Skeletal muscle cell (primary cell): ENCODE results near the gene HLA-DPA1.
"Not testable (repeated sequence)": the region's sequence is repeated elsewhere in the genome, so short reads cannot be mapped to it uniquely, and the experiment has no call there.

Experiments used
- DNase-seq: peaks from one replicate; pipeline ENCODE4 v3.0.0-alpha.2; 2010; ENCODE audit warnings: low read depth
- H3K4me3 ChIP-seq: 2 replicates; pipeline ENCODE4 v1.5.1; 2011; ENCODE audit warnings: low read depth, mild to moderate bottlenecking, control low read depth, low read length, moderate library complexity

HLA-DPA1 gene

GRCh38 chr6:33069021-33069738 is 4.3 kb downstream of the HLA-DPA1 start:
- H3K4me3 ChIP-seq: no peak overlapping the region
- DNase-seq: no peak

DNA sequence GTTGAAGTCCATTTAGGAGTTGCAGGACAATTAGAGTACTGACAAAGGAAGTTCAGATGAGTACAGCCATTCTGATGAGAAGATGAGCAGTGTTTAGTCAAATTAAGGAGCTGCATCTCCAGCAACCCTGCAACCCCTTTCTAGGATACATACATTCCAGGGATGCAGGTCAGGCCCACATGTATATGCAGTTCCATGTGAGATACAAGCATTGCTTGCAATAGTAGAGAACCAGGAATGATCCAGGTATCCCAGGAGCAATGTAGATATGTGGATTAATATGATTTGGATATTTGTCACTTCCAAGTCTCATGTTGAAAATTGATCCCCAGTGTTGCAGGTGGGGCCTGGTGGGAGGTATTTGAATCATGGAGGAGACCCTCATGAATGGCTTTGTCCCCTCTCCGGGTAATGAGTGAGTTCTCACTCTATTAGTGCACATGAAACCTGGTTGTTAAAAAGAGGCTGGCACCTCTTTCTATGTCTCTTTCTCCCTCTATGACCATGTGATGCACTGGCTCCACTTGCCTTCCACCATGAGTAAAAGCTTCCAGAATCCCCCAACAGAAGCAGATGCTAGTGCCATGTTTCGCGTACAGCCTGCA is 6.4 kb downstream of the HLA-DPA1 start:
- DNase-seq: no peak

DNA sequence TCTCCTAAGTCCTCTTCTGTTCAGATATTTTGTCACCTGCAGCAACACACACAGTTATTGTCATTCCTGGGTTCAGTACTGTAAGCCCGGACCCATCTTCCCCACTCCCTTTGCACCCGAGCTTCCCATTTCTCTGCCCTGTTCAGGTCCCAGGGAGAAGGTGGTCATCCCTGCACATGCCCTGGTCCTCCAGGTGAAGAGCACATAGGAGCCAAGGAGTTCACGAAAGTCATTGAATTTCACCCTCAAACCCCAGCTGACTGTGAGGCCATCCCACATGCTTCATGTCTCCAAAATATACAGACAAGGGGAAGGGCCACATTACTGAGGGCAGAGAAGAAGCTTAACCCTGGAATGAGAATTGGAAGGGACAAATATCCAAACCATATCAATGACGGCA is 8.1 kb downstream of the HLA-DPA1 start:
- no peak for DNase-seq
- no peak overlapping the region for H3K4me3 ChIP-seq

More for the DNA sequence above, 6.4 kb downstream of the HLA-DPA1 start:
- H3K4me3 ChIP-seq: no peak overlapping the region

DNA sequence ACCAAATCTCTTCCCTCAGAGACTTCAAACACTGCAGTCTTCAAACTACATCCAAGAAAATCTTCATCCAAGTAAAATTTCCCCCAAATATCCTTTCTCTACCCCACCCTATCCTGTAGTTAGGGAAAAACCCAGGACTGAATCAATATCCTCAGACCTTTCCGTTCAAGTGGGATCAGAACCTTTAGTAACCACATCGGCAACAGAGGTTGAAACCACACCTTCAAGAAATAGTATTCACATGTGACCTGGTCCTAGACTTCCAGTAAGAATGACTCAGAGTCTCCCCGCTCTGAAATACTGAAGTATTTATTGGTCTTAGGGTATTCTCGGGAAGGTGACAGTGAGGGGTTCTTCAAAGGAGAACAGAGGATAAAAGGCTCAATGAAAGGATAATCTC is 8.7 kb downstream of the HLA-DPA1 start:
- DNase-seq: no peak
- no peak overlapping the region for H3K4me3 ChIP-seq

DNA sequence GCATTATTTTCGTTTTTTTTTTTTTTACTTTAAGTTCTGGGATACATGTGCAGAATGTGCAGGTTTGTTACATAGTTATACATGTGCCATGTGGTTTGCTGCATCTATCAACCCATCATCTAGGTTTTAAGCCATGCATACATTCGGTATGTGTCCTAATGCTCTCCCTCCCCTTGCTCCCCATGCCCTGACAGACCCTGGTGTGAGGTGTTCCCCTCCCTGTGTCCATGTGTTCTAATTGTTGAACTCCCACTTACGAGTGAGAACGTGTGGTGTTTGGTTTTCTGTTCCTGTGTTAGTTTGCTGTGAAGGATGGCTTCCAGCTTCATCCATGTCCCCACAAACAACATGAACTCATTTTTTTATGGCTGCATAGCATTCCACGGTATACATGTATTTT is 10.0 kb downstream of the HLA-DPA1 start:
- DNase-seq, H3K4me3 ChIP-seq: not testable (repeated sequence)

- H3K4me3 ChIP-seq: no peak overlapping the region
- DNase-seq: no peak
Observed at GRCh38 chr6:33061987-33062386, 11.5 kb downstream of the HLA-DPA1 start.

GRCh38 chr6:33057222-33058150 is 16.0 kb downstream of the HLA-DPA1 start:
- no peak for DNase-seq

GRCh38 chr6:33053230-33053629 is 20.2 kb downstream of the HLA-DPA1 start:
- H3K4me3 ChIP-seq: no peak overlapping the region
- no peak for DNase-seq

More at GRCh38 chr6:33057222-33058150, 16.0 kb downstream of the HLA-DPA1 start:
- no peak overlapping the region for H3K4me3 ChIP-seq

GRCh38 chr6:33052627-33053026 is 20.8 kb downstream of the HLA-DPA1 start:
- no peak for DNase-seq
- no peak overlapping the region for H3K4me3 ChIP-seq

DNA sequence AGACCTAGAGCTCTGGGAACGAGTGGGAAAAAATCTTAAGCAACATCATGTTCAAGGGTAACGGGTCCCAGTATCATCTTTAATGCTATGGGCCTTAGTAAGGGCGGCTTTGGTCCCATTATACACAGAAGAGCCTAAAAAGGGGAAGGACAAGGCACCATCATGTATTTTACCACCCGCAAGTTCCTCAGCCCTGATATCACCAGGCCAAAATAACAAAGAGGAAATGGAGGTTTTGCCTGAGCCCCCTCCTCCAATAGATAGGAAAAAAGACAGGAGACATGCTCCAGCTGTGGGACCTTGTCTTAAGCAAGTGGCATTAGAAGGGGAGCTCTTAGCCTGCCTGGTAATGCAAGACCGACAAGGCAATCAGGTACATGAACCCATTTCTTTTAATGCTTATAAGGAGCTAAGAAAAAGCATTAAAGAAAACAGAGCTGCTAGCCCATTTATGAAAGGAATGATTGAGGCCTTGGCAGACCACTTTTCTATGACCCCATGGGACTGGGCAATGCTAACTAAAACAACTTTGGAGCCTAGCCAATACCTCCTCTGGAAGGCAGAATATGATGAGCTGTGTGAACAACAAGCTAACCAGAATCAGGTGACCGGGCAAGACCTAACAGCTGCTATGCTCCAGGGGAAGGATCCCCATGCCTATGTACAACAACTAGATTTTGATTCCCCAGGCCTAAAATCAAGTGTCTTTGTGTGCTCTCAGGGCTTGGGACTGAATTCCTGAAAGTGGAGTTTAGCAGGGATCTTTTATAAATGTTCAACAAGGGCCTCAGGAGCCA is 23.2 kb downstream of the HLA-DPA1 start:
- no peak for DNase-seq
- no peak overlapping the region for H3K4me3 ChIP-seq

DNA sequence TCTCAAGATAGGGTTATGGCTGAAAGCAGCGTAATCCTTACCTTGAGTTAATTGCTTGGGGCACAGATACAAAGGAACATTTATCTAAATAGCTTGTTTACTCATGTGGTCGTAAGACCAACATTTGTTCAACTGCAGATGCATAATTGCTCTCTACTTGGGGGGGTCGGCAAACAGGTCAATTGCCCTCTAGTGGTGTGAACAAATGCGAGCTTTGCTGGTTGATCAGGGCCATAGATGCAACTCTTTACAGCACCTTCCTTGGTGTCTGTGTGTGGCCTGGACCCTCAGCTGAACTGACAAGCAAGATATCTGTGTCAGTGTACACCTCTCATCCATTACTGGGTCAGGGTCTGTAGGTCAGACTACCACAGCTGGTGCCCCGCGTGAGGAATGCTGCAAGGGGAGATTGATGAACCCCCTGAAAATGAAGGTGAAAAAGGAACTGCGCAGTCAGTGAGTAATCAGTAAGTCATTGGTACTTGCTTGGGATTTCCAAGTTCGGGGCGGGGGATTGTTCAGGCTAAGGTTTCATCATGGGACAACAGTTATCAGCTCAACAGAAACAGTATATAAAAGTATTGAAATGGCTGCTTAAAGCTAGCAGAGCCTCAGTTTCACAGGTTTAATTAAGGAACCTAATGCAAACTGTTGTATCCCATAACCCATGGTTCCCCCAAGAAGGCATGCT is 24.0 kb downstream of the HLA-DPA1 start:
- no peak for DNase-seq
- H3K4me3 ChIP-seq: no peak overlapping the region

DNA sequence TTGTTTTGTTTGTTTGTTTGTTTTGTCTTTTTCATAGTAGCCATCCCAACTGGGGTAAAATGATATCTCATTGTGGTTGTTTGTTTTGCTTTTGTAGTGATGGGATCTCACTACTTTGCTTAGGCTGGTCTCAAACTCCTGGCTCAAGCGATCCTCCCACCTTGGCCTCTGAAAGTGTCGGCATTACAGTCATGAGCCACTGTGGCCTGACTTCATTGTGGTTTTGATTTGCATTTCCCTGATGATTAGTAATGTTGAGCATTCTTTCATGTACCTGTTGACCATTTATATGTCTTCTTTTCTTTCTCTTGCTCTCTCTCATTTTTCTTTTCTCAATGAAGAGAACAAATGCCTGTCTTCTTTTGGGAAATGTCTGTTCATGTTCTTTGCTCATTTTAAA is 33.3 kb downstream of the HLA-DPA1 start:
- H3K4me3 ChIP-seq: no peak overlapping the region

GRCh38 chr6:33036535-33036934 is 36.9 kb downstream of the HLA-DPA1 start:
- no peak overlapping the region for H3K4me3 ChIP-seq
- no peak for DNase-seq

More for the DNA sequence above, 33.3 kb downstream of the HLA-DPA1 start:
- no peak for DNase-seq

DNA sequence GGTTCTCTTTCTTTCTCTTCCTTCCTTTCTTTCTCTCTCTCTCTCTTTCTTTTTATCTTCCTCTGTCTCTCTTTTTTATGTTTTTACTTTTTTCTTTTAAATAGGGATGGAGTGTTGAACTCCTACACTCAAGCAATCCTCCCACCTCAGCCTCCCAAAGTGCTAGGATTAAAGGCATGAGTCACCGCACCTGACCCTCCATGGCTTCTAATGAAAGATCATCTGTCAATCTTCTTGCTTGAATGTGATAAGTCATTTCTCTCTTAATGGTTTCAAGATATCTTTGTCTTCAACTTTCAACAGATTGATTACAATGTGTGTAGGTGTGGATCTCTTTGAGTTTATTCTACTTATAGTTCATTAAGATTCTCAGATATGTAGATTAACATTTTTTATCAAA is 38.9 kb downstream of the HLA-DPA1 start:
- no peak for DNase-seq
- no peak overlapping the region for H3K4me3 ChIP-seq

DNA sequence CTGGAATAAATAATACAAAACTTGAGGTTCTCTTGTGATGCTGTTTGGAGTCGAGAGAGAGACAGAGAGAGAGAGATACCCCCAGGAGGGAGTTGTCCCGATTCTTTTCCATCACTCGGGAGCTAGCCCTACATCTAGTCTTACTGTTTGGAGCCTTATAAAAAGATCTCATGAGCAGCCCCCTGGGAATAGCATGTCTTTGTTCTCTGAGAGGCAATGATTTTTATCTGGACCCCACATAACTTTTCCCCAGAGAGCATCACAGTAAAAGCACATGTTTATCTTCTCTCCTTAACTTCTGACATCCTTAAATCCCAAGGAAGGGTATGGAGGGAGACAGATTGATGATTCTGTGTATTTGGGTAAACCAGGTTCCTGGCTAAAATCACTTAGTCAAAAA is 43.2 kb downstream of the HLA-DPA1 start:
- no peak for DNase-seq
- no peak overlapping the region for H3K4me3 ChIP-seq

DNA sequence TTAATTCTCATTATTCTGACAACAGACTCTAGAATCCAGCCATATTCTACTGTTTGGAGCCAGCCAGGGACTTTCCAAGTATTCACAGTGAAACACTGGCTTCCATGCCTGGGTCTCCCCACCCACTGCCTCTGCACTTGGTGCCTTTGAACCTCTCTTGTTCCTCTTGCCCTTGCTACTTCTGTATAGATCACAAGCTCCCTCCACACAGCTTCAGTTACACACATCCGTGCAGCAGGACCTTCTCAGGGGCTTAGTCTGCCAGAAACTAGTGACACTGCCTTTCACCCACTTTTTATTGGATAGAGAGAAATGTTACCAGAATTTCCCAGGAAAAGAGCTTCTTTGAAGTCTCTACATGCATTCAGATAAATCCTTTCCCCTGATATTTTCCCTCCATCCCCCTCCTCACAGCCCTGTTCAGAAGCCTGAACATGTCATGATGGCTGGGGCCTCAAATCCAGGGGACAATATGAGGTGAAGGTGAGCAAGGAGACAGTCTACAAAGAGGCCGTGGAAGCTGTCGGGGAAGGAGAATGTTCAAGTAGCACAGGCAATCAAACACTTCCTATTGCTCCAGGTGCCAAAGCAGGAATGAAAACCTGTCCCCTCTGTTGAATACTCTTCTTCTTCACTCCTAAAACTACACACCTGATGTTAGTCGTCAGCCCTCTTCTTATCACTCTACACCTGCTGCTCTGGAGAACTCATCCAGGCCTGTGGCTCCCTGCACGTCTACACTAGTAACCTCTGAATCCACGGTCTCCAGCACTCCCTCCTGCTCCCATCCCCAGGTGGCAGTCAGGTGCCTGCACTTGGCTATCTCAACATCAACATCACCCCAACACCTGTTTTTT is 43.9 kb downstream of the HLA-DPA1 start:
- no peak overlapping the region for H3K4me3 ChIP-seq
- no peak for DNase-seq

DNA sequence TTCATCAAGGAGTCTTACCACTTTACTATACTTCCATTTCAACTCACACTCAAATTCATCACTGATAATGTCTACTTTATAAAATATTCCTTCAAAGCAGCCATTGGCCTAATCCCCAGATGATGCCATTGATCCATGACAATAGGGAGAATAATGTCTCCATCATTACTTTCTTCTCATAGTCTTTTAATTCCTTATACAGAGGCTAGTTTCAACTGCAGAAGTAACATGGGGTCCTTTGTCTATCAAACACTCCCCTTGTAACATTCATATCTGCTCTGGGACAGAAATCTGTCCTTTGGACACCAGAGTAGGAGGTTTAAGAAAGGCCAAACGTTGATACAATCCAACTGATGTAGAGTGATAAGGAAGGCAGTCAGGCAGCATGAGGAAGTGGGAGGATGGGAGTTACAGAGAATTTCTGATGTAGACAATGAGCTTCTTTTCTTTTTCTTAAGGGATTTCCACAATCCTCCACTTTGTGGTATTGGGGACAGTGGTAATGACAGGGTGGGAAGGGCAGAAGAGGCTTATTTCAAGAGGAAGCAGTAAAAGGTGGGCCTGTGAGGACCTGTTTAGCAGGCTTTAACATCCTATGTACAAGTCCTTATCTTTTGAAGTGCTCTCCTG is 45.1 kb downstream of the HLA-DPA1 start:
- H3K4me3 ChIP-seq: no peak overlapping the region

GRCh38 chr6:33024521-33024920 is 48.9 kb downstream of the HLA-DPA1 start:
- no peak for DNase-seq
- H3K4me3 ChIP-seq: no peak overlapping the region

More for the DNA sequence above, 45.1 kb downstream of the HLA-DPA1 start:
- no peak for DNase-seq
